ENCODE results near the gene SLC35F4. TPM values are rescaled to one million over a fixed set of nuclear protein-coding genes. Genes with fewer than 3 reads are reported as not detected.

Gene SLC35F4
- total and polyA plus RNA-seq, 2 of the 8 experiments (the other 6 are each of a cell fraction or from before 2014, with no cell fraction given), result not detected

DNA sequence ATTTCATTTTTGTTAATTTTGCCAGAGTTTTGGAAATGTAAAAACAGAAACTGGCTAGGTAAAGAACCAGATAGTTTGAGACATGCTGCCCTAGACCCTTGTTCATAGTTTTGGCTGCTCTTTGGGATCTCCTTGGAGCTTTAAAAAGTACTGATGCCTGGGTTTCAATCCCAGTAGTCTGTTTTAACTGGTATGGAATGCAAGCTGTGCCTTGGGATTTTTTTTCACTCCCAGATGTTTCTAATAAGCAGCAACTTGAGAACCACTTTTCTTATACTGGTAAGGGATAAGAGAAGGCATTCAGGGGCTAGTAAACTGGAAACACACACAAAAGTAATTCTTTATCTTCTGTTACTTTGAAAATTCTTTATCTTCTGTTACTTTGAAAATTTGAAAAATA is 18.8 kb downstream of the SLC35F4 start (continued):
- no peak for TF ChIP-seq RBBP5 (IDR thresholded peaks at IDR 0.05; ENCODE audit: borderline replicate concordance, low read depth, low read length)
